Small intestine (tissue), 7 donors: ENCODE results near the gene TMLHE. TPM values are rescaled to one million over a fixed set of nuclear protein-coding genes. Genes with fewer than 3 reads are reported as not detected.
"Not testable (repeated sequence)": the region's sequence is repeated elsewhere in the genome, so short reads cannot be mapped to it uniquely, and the experiment has no call there.

Source experiments
- DNase-seq, 2 donors: peaks; one replicate each; pipeline versions ENCODE4 v3.0.0 to v3.0.0-alpha.2; 2013
- FAIRE-seq: peaks from 2 replicates; lab custom pipeline; 2012; peaks lifted over from hg19 to GRCh38; lab: Jason Lieb, UNC
- H3K27ac ChIP-seq, 3 donors: one replicate each; pipeline ENCODE4 v1.5.1; 2013; ENCODE audit warnings: low read length in 2 of 3, mild to moderate bottlenecking in 2 of 3, control low read depth in 1 of 3, inconsistent platforms in 1 of 3, low read depth in 1 of 3, moderate library complexity in 1 of 3
- H3K27me3 ChIP-seq, 3 donors: one replicate each; pipeline ENCODE4 v1.6.1; 2013; ENCODE audit warnings: low read length in 3 of 3, inconsistent platforms in 1 of 3; ENCODE audit not compliant: control insufficient read depth in 3 of 3, insufficient read depth in 3 of 3
- H3K36me3 ChIP-seq, 3 donors: one replicate each; pipeline ENCODE4 v1.6.1; 2013; ENCODE audit warnings: low read length in 3 of 3, inconsistent platforms in 1 of 3, low read depth in 1 of 3, mild to moderate bottlenecking in 1 of 3, moderate library complexity in 1 of 3; ENCODE audit not compliant: control insufficient read depth in 3 of 3, insufficient read depth in 2 of 3
- H3K4me1 ChIP-seq, 3 donors: one replicate each; pipeline ENCODE4 v1.6.1; 2013; ENCODE audit warnings: low read length in 2 of 3, inconsistent platforms in 1 of 3, low read depth in 1 of 3, mild to moderate bottlenecking in 1 of 3, moderate library complexity in 1 of 3; ENCODE audit not compliant: control insufficient read depth in 3 of 3, insufficient read depth in 2 of 3
- H3K4me3 ChIP-seq, 3 donors: one replicate each; pipeline ENCODE4 v1.5.1; 2013; ENCODE audit warnings: low read length in 3 of 3, control low read depth in 1 of 3, inconsistent platforms in 1 of 3, low read depth in 1 of 3, mild to moderate bottlenecking in 1 of 3, moderate library complexity in 1 of 3
- H3K9me3 ChIP-seq, 2 donors: one replicate each; pipeline ENCODE4 v1.6.1; 2013; ENCODE audit warnings: low read depth in 1 of 2, low read length in 1 of 2; ENCODE audit not compliant: control insufficient read depth in 2 of 2, insufficient read depth in 1 of 2
- WGBS, 3 donors: extraction: QIAGEN DNeasy Blood & Tissue Kit; methylation state at CpG; one replicate each; pipeline ENCODE4 v1.1.7; 2013; 5-methylcytosine and 5-hydroxymethylcytosine counted together
- polyA plus RNA-seq, 4 donors: library from polyadenylated mRNA; stranded (reverse) in 3 of 4; unstranded in 1 of 4; fragments of 200-250 nt in 3 of 4; fragments of 120-200 nt in 1 of 4; gene quantifications; one replicate each; pipeline versions ENCODE4 v1.2.1 to v1.2.3, GENCODE V29; 2013
- donor health status: healthy with polysubstance abuse.
- donor health status: control.
- donor health status: control.
- donor health status: Bipolar disorder and iron deficiency.
- donor health status: healthy.

Gene TMLHE
- polyA plus RNA-seq, 4 donors, result 9.2 to 24.3 (median 10.2) TPM

- not testable (repeated sequence) for FAIRE-seq, H3K4me1 ChIP-seq, H3K27me3 ChIP-seq, DNase-seq, H3K9me3 ChIP-seq, H3K27ac ChIP-seq, H3K4me3 ChIP-seq, H3K36me3 ChIP-seq
- no CpG with 5 or more reads among the region's 7 CpGs for WGBS, 3 donors
Measured at GRCh38 chrX:155477136-155477535, 135.6 kb downstream of the TMLHE start.

DNA sequence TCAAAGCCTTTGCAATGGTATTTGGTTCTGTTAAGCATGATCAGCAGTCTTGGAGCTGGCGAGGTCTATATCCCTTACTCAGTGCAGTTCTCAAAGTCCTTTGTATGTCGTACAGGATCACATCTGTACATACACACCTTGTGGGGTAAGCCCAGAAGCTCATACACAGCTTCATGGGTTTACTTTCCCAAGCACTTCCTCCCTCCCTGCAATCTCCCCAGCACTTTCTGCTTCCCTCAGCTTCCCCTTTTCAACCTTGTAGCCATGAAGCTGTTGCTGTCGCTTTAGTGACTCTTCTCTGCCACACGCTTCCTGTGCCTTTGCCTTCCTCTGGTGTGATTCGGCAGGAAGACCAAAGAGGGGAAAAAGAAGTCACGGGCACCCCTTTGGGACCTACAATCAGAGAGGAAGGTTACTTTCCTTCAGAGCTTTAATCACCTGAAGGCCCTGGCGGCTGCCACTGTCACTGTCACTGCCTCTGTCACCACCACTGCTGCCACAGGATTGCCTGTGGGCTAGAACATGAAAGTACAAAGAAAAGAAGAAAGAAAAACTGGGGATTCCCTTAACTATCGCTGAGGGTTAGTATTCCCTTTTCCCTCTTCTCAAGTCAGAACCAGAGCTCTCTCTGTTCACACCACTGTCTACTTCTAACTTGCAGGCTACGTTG lies 146.3 kb downstream of the TMLHE start:
- H3K36me3 ChIP-seq, H3K9me3 ChIP-seq, FAIRE-seq, H3K27me3 ChIP-seq, H3K4me3 ChIP-seq, H3K4me1 ChIP-seq, H3K27ac ChIP-seq, DNase-seq: not testable (repeated sequence)
- no CpG with 5 or more reads among the region's 9 CpGs for WGBS, 3 donors

GRCh38 chrX:155460501-155460900 lies 152.3 kb downstream of the TMLHE start:
- H3K4me3 ChIP-seq, H3K27ac ChIP-seq, H3K27me3 ChIP-seq, H3K9me3 ChIP-seq, DNase-seq, H3K36me3 ChIP-seq, H3K4me1 ChIP-seq, FAIRE-seq: not testable (repeated sequence)
- WGBS, 3 donors, result no CpG with 5 or more reads among the region's 8 CpGs

DNA sequence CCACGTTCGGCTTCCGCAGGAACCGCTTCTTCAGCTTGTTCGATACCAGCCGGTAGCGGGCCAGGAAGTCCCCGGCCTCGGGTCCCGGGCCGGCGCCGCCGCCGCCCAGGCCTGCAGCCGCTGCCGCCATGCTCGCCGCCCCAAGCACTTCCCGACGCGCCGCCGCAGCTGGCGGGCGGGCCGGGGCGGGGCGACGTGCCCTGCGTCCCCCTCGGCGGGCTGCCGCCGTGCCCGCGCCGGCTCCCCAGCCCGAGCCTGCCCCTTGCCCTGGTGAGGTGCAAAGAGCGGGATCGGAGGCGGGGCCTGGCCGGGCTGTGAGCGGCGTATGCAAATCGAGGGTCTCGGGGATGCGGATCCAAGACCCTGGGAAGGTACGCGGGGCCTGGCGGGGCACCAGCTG lies 154.3 kb downstream of the TMLHE start, which contains the start of gene F8A3:
Gene F8A3, minus strand, starts transcription at position 150 of the 400 bp plus-strand sequence. Its CDS starts 20 bp downstream, at position 130.
- no CpG with 5 or more reads among the region's 51 CpGs for WGBS, 3 donors
- H3K27ac ChIP-seq, DNase-seq, H3K9me3 ChIP-seq, H3K4me3 ChIP-seq, H3K4me1 ChIP-seq, FAIRE-seq, H3K36me3 ChIP-seq, H3K27me3 ChIP-seq: not testable (repeated sequence)

DNA sequence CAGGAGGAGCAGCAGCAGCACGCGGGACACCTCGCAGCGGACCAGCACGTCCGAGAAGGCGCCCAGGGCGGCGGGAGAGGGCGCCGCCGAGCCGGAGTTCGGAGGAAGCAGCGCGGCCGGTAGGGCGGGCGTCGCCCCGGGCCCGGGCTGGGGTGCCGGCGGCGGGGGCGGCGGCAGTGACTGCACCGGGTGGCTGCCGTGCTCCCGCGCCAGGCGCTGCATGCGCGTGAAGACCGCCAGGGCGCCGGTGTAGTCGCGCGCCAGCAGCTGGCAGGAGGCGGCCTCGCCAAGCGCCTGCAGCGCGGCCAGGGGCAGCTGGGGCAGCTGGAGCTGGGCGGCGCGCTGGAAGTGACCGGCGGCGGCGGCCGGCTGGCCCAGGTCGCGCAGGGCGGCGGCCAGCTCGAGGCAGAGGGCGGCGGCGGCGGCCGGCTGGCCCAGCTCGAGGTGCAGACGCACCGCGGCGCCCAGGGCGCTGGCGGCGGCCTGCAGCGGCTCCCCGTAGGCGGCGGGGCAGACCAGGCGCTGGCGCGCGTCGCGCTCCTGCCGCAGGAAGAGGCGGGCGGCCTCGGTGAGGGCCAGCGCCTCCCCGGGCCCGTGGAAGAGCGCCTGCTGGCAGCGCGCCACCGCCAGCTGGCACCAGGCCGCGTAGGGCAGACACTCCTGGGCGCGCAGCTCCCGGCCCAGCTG lies 154.8 kb downstream of the TMLHE start:
- WGBS, 3 donors, result no CpG with 5 or more reads among the region's 97 CpGs
- H3K27me3 ChIP-seq, H3K36me3 ChIP-seq, H3K4me3 ChIP-seq, FAIRE-seq, DNase-seq, H3K9me3 ChIP-seq, H3K4me1 ChIP-seq, H3K27ac ChIP-seq: not testable (repeated sequence)

- H3K27ac ChIP-seq, result no peak overlapping the region
- no peaks in the 10 kb centered on the region for H3K36me3 ChIP-seq
- H3K4me3 ChIP-seq, result no peak overlapping the region
- H3K4me1 ChIP-seq, result no peaks in the 10 kb centered on the region
- FAIRE-seq, result no peak
- peaks cover 0 to 4% of the 10 kb centered on the region in 2 donors for H3K9me3 ChIP-seq
- H3K27me3 ChIP-seq, result no peaks in the 10 kb centered on the region
- no peak for DNase-seq
Measured at GRCh38 chrX:155441097-155441496, 171.7 kb downstream of the TMLHE start.

Other genes with a start within 250 kb of the TMLHE start
- not detected for gene F8A2, start 230.9 kb downstream of the TMLHE start, polyA plus RNA-seq
- 1 to 10 TPM in 3 of 4 donors, not detected in 1; 3.4 to 3.9 (median 3.8) TPM for gene F8A3, start 154.3 kb downstream of the TMLHE start, polyA plus RNA-seq
- gene SPRY3, start 366 bp downstream of the TMLHE start, polyA plus RNA-seq, result 1 to 10 TPM in 1 of 4 donors, under 1 TPM in 3; under 0.01 to 3.3 (median 0.32) TPM